ENCODE measurements around the gene KRTAP10-11. TPM values are rescaled to one million over a fixed set of nuclear protein-coding genes. Genes with fewer than 3 reads are reported as not detected.
"Not testable (repeated sequence)": the region's sequence is repeated elsewhere in the genome, so short reads cannot be mapped to it uniquely, and the experiment has no call there.

The KRTAP10-11 gene
- total RNA-seq, 2 donors from 2014 or later, result not detected

DNA sequence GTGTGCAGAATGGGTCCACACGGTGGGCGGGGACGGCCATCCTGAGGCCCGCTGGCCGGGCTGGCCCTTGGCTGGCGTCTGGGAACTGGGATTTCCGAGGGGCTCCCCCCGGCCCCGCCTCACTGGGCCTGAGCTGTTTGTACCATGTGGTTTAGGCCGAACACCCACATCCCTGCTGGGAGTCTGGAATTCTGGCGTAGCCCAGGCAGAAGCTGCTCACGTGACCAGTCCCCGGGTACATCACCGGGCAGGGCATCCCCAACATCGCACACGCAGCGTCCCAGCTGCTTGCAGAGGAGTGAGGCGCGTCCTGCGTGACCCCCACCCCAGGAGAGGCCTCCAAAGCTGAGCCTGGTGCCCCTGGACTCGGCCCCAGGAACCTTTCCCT lies 43.8 kb upstream of the KRTAP10-11 start:
- H3K36me3 ChIP-seq, result no peaks in the 10 kb centered on the region
- no peak overlapping the region for H3K4me3 ChIP-seq
- intact Hi-C loops (cut with DNase I), result no loop called here
- H3K27ac ChIP-seq, result no peak overlapping the region
- no peaks in the 10 kb centered on the region for H3K27me3 ChIP-seq
- TF ChIP-seq, protein P1, sequence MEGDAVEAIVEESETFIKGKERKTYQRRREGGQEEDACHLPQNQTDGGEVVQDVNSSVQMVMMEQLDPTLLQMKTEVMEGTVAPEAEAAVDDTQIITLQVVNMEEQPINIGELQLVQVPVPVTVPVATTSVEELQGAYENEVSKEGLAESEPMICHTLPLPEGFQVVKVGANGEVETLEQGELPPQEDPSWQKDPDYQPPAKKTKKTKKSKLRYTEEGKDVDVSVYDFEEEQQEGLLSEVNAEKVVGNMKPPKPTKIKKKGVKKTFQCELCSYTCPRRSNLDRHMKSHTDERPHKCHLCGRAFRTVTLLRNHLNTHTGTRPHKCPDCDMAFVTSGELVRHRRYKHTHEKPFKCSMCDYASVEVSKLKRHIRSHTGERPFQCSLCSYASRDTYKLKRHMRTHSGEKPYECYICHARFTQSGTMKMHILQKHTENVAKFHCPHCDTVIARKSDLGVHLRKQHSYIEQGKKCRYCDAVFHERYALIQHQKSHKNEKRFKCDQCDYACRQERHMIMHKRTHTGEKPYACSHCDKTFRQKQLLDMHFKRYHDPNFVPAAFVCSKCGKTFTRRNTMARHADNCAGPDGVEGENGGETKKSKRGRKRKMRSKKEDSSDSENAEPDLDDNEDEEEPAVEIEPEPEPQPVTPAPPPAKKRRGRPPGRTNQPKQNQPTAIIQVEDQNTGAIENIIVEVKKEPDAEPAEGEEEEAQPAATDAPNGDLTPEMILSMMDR (IDR thresholded peaks at IDR 0.05), result no peak
- H3K9ac ChIP-seq (ENCODE audit: low read depth in 2 of 2, low read length in 2 of 2), result no peak overlapping the region
- DNase-seq, result no peak
- no peaks in the 10 kb centered on the region for H3K9me3 ChIP-seq
- H3K4me1 ChIP-seq, result no peaks in the 10 kb centered on the region

DNA sequence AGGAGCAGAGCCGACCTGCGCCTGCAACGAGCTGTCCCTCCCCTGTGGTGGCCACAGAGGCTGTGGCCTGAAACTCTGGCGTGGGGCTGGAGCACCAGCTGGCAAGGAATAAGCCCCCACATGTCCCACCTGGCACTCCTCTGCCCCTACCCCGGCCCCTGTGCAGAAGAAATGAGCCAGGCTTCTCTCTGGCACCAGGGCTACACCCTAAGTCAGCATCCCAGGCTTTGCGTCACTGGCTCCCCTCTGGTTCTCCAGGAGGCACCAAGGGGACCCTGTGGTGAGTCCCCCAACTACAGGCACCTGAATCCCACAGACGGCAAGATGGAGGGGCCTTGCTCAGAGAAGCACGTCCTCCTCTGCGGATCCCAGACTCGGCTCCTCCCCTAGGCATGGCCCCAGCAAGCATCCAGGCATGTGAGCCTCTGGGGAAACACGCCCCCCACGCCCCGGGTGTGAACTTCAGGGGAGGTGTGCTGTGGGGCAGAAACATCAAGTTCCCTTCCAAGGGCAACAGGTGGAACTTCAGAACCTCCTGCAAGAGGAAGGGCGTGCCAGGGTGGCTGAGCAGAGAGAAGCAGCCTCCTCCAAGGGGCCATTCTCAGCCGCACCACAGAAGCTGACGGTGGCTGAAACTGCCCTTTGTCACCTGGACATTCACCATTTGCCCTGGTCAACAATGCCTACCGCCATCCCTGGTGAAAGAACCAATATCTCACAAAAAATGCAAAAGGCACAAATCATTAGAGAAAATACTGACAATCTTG lies 42.9 kb upstream of the KRTAP10-11 start:
- DNase-seq, result no peak
- TF ChIP-seq, protein P1 (IDR thresholded peaks at IDR 0.05), result no peak
- Histone ChIP-seq H3K27ac (no peak overlapping the region), H3K9me3 (no peaks in the 10 kb centered on the region), H3K4me3 (no peak overlapping the region), H3K4me1 (no peaks in the 10 kb centered on the region), H3K9ac (ENCODE audit: low read depth in 2 of 2, low read length in 2 of 2) (no peak overlapping the region), H3K36me3 (no peaks in the 10 kb centered on the region), H3K27me3 (no peaks in the 10 kb centered on the region)
- intact Hi-C loops (cut with DNase I), result no loop called here

GRCh38 chr21:44603911-44604310 lies 42.3 kb upstream of the KRTAP10-11 start:
- Histone ChIP-seq H3K36me3 (no peaks in the 10 kb centered on the region), H3K9ac (ENCODE audit: low read depth in 2 of 2, low read length in 2 of 2) (no peak overlapping the region), H3K4me3 (no peak overlapping the region), H3K27me3 (no peaks in the 10 kb centered on the region), H3K9me3 (no peaks in the 10 kb centered on the region), H3K4me1 (no peaks in the 10 kb centered on the region), H3K27ac (no peak overlapping the region)
- intact Hi-C loops (cut with DNase I), result no loop called here
- TF ChIP-seq, protein P1 (IDR thresholded peaks at IDR 0.05), result no peak
- no peak for DNase-seq

- no peak overlapping the region for H3K9ac ChIP-seq (ENCODE audit: low read depth in 2 of 2, low read length in 2 of 2)
- no peaks in the 10 kb centered on the region for H3K36me3 ChIP-seq
- H3K4me3 ChIP-seq, result no peak overlapping the region
- DNase-seq, result no peak
- TF ChIP-seq, protein P1 (IDR thresholded peaks at IDR 0.05), result no peak
- intact Hi-C loops (cut with DNase I), result no loop called here
- H3K27me3 ChIP-seq, result no peaks in the 10 kb centered on the region
- no peaks in the 10 kb centered on the region for H3K4me1 ChIP-seq
- no peak overlapping the region for H3K27ac ChIP-seq
- H3K9me3 ChIP-seq, result no peaks in the 10 kb centered on the region
These were observed 39.7 kb upstream of the KRTAP10-11 start for GRCh38 chr21:44606495-44606894.

- TF ChIP-seq, protein P1 (IDR thresholded peaks at IDR 0.05), result no peak
- intact Hi-C loops (cut with DNase I), result no loop called here
- H3K27ac ChIP-seq, result no peak overlapping the region
- no peaks in the 10 kb centered on the region for H3K36me3 ChIP-seq
- no peaks in the 10 kb centered on the region for H3K27me3 ChIP-seq
- H3K9me3 ChIP-seq, result no peaks in the 10 kb centered on the region
- no peaks in the 10 kb centered on the region for H3K4me1 ChIP-seq
- DNase-seq, result no peak
- H3K9ac ChIP-seq (ENCODE audit: low read depth in 2 of 2, low read length in 2 of 2), result no peak overlapping the region
- no peak overlapping the region for H3K4me3 ChIP-seq
These were observed 37.0 kb upstream of the KRTAP10-11 start for GRCh38 chr21:44609193-44609592.

DNA sequence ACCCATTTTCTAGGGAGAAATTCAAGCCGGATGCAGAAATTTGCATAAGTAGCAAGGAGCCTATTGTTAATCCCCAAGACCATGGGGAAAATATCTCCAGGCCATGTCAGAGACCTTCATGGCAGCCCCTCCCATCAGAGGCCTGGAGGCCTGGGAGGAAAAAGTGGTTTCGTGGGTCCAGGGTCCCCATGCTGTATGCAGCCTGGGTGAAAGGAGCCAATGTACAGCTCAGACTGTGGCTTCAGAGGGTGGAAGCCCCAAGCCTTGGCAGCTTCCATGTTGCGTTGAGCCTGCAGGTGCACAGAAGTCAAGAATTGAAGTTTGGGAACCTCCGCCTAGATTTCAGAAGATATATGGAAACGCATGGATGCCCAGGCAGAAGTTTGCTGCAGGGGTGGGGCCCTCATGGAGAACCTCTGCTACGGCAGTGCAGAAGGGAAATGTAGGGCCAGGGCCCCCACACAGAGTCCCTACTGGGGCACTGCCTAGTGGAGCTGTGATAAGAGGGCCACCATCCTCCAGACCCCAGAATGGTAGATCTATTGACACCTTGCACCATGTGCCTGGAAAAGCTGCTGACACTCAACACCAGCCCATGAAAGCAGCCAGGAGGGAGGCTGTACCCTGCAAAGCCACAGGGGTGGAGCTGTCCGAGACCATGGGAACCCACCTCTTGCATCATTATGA lies 35.9 kb upstream of the KRTAP10-11 start:
- H3K9ac ChIP-seq (ENCODE audit: low read depth in 2 of 2, low read length in 2 of 2); H3K9me3 ChIP-seq; H3K27ac ChIP-seq; intact Hi-C loops (cut with DNase I); H3K27me3 ChIP-seq; DNase-seq; H3K4me1 ChIP-seq; H3K36me3 ChIP-seq; H3K4me3 ChIP-seq: not testable (repeated sequence)
